Muscle of leg (tissue), 16 donors: ENCODE results near the gene ECPAS. TPM values are rescaled to one million over a fixed set of nuclear protein-coding genes. Genes with fewer than 3 reads are reported as not detected.
A peak's percentile ranks its signal among the peaks of the same experiment; 100 is the strongest.

Experiments used
- DNase-seq: peaks from one replicate; pipeline ENCODE4 v3.0.0; 2013
- H3K27ac ChIP-seq: one replicate; pipeline ENCODE4 v1.5.1; 2013; ENCODE audit warnings: mild to moderate bottlenecking, low read length, control low read depth
- H3K27me3 ChIP-seq: one replicate; pipeline ENCODE4 v1.6.1; 2013; ENCODE audit warnings: low read length; ENCODE audit not compliant: control insufficient read depth, insufficient read depth
- H3K36me3 ChIP-seq: one replicate; pipeline ENCODE4 v1.6.1; 2013; ENCODE audit warnings: low read length; ENCODE audit not compliant: control insufficient read depth, insufficient read depth
- H3K4me1 ChIP-seq: one replicate; pipeline ENCODE4 v1.6.1; 2013; ENCODE audit warnings: low read length; ENCODE audit not compliant: control insufficient read depth, insufficient read depth
- H3K4me3 ChIP-seq: one replicate; pipeline ENCODE4 v1.5.1; 2013; ENCODE audit warnings: low read length, control low read depth
- H3K9me3 ChIP-seq: replicated peaks from 2 replicates; pipeline ENCODE4 v1.6.1; 2013; ENCODE audit warnings: low read depth, low read length; ENCODE audit not compliant: control insufficient read depth
- WGBS: methylation state at CpG from one replicate; pipeline ENCODE4 v1.1.5; 2013; ENCODE audit warnings: missing lambda C conversion rate; ENCODE audit not compliant: insufficient coverage; 5-methylcytosine and 5-hydroxymethylcytosine counted together
- long read RNA-seq, 11 donors: transcript quantifications; one replicate each; lab custom pipeline, GENCODE V29; 2026
- polyA plus RNA-seq, 8 donors: library from polyadenylated mRNA; unstranded; fragments of 120-200 nt; gene quantifications; one replicate each; pipeline versions ENCODE4 v1.2.1 to v1.2.3, GENCODE V29; 2013; ENCODE audit warnings: inconsistent platforms in 1 of 8, low replicate concordance in 1 of 8; ENCODE audit not compliant: insufficient read length in 8 of 8, insufficient read depth in 1 of 8
- total RNA-seq: library from RNA; stranded (reverse); fragments of 120-200 nt; gene quantifications from one replicate; pipeline ENCODE4 v1.2.4, GENCODE V29; 2013

Gene ECPAS, protein sequence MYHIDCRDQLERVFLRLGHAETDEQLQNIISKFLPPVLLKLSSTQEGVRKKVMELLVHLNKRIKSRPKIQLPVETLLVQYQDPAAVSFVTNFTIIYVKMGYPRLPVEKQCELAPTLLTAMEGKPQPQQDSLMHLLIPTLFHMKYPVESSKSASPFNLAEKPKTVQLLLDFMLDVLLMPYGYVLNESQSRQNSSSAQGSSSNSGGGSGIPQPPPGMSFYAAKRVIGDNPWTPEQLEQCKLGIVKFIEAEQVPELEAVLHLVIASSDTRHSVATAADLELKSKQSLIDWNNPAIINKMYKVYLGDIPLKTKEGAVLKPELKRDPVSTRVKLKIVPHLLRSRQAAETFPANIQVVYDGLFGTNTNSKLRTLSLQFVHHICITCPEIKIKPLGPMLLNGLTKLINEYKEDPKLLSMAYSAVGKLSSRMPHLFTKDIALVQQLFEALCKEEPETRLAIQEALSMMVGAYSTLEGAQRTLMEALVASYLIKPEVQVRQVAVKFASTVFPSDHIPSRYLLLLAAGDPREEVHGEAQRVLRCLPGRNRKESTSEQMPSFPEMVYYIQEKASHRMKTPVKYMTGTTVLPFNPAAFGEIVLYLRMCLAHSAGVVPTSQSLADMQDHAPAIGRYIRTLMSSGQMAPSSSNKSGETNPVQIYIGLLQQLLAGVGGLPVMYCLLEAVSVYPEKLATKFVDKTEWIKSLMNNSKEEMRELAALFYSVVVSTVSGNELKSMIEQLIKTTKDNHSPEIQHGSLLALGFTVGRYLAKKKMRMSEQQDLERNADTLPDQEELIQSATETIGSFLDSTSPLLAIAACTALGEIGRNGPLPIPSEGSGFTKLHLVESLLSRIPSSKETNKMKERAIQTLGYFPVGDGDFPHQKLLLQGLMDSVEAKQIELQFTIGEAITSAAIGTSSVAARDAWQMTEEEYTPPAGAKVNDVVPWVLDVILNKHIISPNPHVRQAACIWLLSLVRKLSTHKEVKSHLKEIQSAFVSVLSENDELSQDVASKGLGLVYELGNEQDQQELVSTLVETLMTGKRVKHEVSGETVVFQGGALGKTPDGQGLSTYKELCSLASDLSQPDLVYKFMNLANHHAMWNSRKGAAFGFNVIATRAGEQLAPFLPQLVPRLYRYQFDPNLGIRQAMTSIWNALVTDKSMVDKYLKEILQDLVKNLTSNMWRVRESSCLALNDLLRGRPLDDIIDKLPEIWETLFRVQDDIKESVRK (N-terminal part only)
- 89.0 TPM for total RNA-seq
- polyA plus RNA-seq: 100 to 1,000 TPM in 6 of 8 donors, 10 to 100 TPM in 2; 89.7 to 138 (median 118) TPM
- long read RNA-seq, donor 1, partial matches to known transcripts: 23 of 23 reads
- long read RNA-seq, donor 1, other reads (novel, unspliced or antisense): 0 of 23 reads
- long read RNA-seq, donor 2: 0 reads
- long read RNA-seq, donor 3, partial matches to known transcripts: 73 of 73 reads
- long read RNA-seq, donor 3, other reads (novel, unspliced or antisense): 0 of 73 reads
- long read RNA-seq, donor 4, partial matches to known transcripts: 10 of 10 reads
- long read RNA-seq, donor 4, other reads (novel, unspliced or antisense): 0 of 10 reads
- long read RNA-seq, donor 5, full-length matches to known transcripts: 1 of 99 reads
- long read RNA-seq, donor 5, partial matches to known transcripts: 98 of 99 reads
- long read RNA-seq, donor 5, other reads (novel, unspliced or antisense): 0 of 99 reads
- long read RNA-seq, donor 6, full-length matches to known transcripts: 1 of 35 reads
- long read RNA-seq, donor 6, partial matches to known transcripts: 34 of 35 reads
- long read RNA-seq, donor 6, other reads (novel, unspliced or antisense): 0 of 35 reads
- long read RNA-seq, donor 7, full-length matches to known transcripts: 1 of 43 reads
- long read RNA-seq, donor 7, partial matches to known transcripts: 42 of 43 reads
- long read RNA-seq, donor 7, other reads (novel, unspliced or antisense): 0 of 43 reads
- long read RNA-seq, donor 8, full-length matches to known transcripts: 2 of 32 reads
- long read RNA-seq, donor 8, partial matches to known transcripts: 30 of 32 reads
- long read RNA-seq, donor 8, other reads (novel, unspliced or antisense): 0 of 32 reads
- long read RNA-seq, donor 9, full-length matches to known transcripts: 1 of 41 reads
- long read RNA-seq, donor 9, partial matches to known transcripts: 40 of 41 reads
- long read RNA-seq, donor 9, other reads (novel, unspliced or antisense): 0 of 41 reads
- long read RNA-seq, donor 10, full-length matches to known transcripts: 2 of 46 reads
- long read RNA-seq, donor 10, partial matches to known transcripts: 44 of 46 reads
- long read RNA-seq, donor 10, other reads (novel, unspliced or antisense): 0 of 46 reads
- long read RNA-seq, donor 11, partial matches to known transcripts: 30 of 30 reads
- long read RNA-seq, donor 11, other reads (novel, unspliced or antisense): 0 of 30 reads

DNA sequence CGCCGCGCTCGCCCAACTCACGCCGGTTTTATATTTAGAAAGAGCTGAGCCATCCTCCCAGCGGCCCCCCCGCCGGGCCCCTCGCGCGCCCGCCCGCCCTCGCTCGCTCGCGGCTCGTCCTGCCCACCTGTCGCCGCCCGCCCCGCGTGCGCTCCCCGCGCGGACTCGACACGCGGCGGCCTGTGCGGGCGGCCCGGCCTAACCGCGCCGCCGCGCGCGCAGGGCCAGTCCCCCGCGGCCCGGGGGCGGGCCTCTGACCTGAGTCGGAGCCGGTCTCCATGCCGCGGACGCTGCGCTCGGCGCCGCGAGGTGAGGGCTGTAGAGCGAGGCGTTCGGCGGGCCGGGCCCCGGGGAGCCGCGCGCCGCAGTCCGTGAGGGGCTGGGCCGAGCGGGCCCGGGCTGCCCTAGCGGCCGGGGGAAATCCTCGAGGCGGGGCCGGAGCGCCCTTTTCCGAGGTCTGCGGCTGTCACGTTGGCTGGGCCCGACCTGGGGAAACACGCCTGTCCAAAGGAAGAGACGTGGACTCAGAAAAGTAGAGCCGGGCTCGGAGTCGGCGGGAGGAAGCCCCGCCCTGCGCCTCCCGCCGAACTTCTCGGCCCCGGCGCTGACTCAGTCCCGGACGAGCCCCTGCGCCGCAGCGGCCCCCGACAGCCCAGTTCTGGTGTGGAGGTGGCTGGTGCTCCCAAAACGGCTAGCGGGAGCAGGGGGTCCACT, at the start of gene ECPAS:
Gene ECPAS, minus strand, starts transcription at position 526 of the 714 bp plus-strand sequence. CDS start 11,465 bp downstream, outside the sequence.
- peaks cover 7% of the 10 kb centered on the region for H3K4me1 ChIP-seq
- no peaks in the 10 kb centered on the region for H3K36me3 ChIP-seq
- peak within 1 kb of the TSS; percentile 93 for H3K4me3 ChIP-seq
- peak within 1 kb of the TSS; percentile 98 for H3K27ac ChIP-seq
- DNase-seq: peak; percentile 91
- H3K27me3 ChIP-seq: no peaks in the 10 kb centered on the region
- under 1% methylated on average over 100 of the region's 101 CpGs for WGBS
- H3K9me3 ChIP-seq: no peaks in the 10 kb centered on the region

DNA sequence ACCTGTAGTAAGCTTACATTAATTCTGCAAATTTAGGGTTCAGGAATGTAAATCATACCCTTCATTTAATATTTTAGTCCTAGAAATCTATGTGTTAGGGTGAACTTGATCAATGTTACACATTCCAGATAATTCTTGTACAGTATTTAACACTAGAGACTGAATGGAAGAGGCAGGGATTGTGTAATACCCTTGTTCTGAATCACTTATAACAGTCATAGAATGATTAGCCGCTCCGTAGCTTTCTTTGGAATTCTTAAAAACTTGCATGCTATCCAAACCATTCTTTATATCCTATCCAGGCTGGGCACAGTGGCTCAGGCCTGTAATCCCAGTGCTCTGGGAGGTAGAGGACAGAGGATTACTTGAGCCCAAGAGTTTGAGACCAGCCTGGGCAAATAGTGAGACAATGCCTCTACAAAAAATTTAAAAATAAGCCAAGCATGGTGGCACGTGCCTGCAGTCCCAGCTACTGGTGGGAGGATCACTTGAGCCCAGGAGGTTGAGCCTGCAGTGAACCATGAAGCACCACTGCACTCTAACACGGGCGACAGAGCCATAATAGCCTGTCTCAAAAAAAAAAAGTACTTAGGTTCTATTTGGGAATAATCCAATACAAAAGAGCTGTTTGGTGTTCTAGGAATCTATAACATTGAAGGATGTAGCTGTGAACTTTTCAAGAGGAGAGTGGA, 49.1 kb upstream of the ECPAS start:
- no peak overlapping the region for H3K4me3 ChIP-seq
- no peak overlapping the region for H3K27ac ChIP-seq
- peaks cover 7% of the 10 kb centered on the region for H3K36me3 ChIP-seq
- no peaks in the 10 kb centered on the region for H3K4me1 ChIP-seq
- no peaks in the 10 kb centered on the region for H3K27me3 ChIP-seq
- H3K9me3 ChIP-seq: no peaks in the 10 kb centered on the region
- 82% methylated on average over 2 of the region's 5 CpGs for WGBS
- no peak for DNase-seq

DNA sequence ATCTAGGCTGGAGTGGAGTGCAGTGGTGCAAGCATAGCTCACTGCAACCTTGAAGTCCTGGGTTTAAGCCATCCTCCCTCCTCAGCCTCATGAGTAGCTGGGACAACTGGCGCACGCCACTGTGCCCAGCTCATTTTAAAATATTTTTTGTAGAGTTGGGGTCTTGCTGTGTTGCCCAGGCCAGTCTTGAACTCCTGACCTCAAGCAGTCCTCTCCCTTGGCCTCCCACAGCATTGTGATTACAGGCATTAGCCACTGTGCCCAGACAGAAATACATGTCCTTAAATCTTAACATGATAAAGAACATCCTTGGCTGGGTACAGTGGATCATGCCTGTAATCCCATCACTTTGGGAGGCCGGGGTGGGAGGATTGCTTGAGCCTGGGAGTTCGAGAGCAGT, 47.5 kb upstream of the ECPAS start:
- Histone ChIP-seq H3K27ac (no peak overlapping the region), H3K27me3 (no peaks in the 10 kb centered on the region), H3K4me1 (no peaks in the 10 kb centered on the region), H3K9me3 (no peaks in the 10 kb centered on the region), H3K36me3 (peaks cover 9% of the 10 kb centered on the region), H3K4me3 (no peak overlapping the region)
- no peak for DNase-seq
- 100% methylated on average over 2 of the region's 4 CpGs for WGBS

DNA sequence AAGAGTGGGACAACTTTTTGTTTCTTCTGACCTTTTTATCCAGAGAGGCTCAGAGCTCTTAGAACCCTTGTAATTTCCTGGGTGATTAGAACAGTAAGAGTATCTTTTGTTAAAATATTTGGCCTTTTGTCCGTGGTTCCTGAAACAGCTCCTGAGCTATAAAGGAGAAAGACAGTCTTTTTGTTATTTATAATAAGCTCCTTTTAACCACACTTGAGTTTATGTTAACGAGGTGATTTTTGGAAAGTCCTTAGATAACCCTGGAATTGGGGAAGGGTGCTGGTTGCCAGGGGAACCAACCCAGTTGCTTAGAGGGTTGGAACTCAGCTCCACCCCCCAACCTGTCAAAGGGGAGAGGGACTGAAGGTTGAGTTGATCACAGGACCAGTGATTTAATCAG, 45.6 kb upstream of the ECPAS start:
- peaks cover 7% of the 10 kb centered on the region for H3K4me1 ChIP-seq
- DNase-seq: no peak
- peaks cover 6% of the 10 kb centered on the region for H3K36me3 ChIP-seq
- peaks cover 7% of the 10 kb centered on the region for H3K27me3 ChIP-seq
- no peak overlapping the region for H3K4me3 ChIP-seq
- WGBS: no CpG with 5 or more reads among the region's 2 CpGs
- H3K27ac ChIP-seq: no peak overlapping the region
- H3K9me3 ChIP-seq: no peaks in the 10 kb centered on the region

DNA sequence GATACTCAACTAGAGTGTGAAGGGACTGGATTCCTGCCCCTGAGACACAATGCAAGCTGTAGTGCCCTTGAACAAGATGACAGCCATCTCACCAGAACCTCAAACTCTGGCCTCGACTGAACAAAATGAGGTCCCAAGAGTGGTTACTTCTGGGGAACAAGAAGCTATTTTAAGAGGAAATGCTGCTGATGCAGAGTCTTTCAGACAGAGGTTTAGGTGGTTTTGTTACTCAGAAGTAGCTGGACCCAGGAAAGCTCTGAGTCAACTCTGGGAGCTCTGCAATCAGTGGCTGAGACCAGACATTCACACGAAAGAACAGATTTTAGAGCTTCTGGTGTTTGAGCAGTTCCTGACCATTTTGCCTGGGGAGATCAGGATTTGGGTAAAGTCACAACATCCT, 43.2 kb upstream of the ECPAS start:
- H3K36me3 ChIP-seq: peaks cover 4% of the 10 kb centered on the region
- DNase-seq: no peak
- H3K4me1 ChIP-seq: peaks cover 7% of the 10 kb centered on the region
- H3K4me3 ChIP-seq: no peak overlapping the region
- H3K9me3 ChIP-seq: no peaks in the 10 kb centered on the region
- peaks cover 7% of the 10 kb centered on the region for H3K27me3 ChIP-seq
- 100% methylated on average over 1 of the region's 2 CpGs for WGBS
- no peak overlapping the region for H3K27ac ChIP-seq

DNA sequence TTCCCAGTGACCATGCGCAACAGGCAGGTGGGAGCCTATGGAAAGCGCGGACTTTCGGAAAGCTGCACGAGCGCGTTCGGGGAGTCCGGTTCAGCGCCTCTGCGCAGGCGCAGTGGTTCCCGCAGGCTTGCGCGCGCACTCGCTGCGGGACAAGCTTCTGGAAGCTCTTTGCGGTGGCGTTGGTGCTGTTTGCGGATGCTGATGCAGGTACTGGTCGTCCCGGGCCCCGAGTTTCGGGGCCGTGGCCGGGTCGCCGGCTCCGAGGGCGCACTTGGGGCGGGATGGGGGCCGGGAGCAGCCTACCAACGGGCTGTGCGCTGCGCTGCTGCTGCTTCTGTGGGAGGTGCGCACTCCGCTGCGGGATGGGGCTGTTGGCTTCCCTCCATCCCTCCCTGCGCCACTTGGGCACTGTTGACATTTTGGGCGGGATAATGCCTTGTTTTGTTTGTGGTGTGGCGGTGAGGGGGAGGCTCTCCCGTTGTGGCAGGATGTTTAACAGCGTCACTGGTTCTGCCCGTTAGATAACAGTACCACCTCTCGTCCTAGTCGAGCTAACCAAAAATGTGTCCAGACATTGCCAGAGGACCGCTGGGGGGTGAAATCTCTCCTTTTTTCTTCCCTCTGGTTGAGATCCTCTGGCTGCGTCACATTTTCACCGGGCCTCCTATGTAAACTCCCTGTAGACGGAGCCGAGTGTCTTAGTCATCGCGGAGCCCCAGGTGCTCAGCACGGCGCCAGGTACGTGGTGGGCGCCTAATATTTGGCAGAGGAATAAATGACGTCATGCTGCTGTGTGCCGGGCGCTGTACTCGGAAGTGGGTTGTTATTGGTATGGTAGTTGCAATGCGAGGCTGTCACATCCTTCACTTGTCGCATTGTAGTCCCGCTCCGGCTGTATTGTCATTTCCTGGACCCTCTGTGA, 41.1 kb upstream of the ECPAS start, which contains the start of gene ZNF483:
Gene ZNF483, plus strand, starts transcription at position 124 of the 922 bp plus-strand sequence. CDS start 2,217 bp downstream, outside the sequence.
- peaks cover 7% of the 10 kb centered on the region for H3K27me3 ChIP-seq
- peak; percentile 87 for DNase-seq
- H3K4me3 ChIP-seq: peak within 1 kb of the TSS; percentile 72
- 1% methylated on average over 46 of the region's 66 CpGs for WGBS
- peaks cover 4% of the 10 kb centered on the region for H3K36me3 ChIP-seq
- no peak within 1 kb of the TSS for H3K27ac ChIP-seq
- no peaks in the 10 kb centered on the region for H3K9me3 ChIP-seq
- H3K4me1 ChIP-seq: peaks cover 7% of the 10 kb centered on the region

DNA sequence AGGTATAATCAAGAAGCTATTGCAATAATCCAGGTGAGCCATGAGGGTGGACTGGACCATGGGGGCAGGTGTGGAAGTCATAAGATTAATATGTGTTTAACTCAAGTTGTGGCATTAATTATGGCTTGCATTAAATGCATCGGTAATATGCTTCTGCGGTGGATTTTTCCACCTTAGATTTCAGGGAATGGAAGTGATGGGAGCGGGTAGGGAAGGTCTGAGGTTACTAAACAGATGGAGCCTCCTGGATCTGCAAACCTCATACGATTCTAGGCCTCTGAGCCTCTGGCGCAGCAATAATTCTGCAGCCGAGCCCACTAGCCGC, 40.5 kb upstream of the ECPAS start:
- Histone ChIP-seq H3K4me1 (peaks cover 7% of the 10 kb centered on the region), H3K9me3 (no peaks in the 10 kb centered on the region), H3K27ac (no peak overlapping the region), H3K36me3 (peaks cover 4% of the 10 kb centered on the region), H3K27me3 (peaks cover 7% of the 10 kb centered on the region), H3K4me3 (peak overlapping the region; percentile 72)
- DNase-seq: no peak
- 0% methylated on average over 5 of the region's 7 CpGs for WGBS
